HepG2 (cell line): ENCODE results near the gene ZG16. TPM values are rescaled to one million over a fixed set of nuclear protein-coding genes. Genes with fewer than 3 reads are reported as not detected.

Experiments used
- AHR ChIP-seq: IDR thresholded peaks from 2 replicates; pipeline ENCODE4 v1.6.1; 2018; ENCODE audit warnings: missing genetic modification reagents, missing compliant biosample characterization
- BORCS8-MEF2B ChIP-seq: sonication (generic); formaldehyde crosslinking; IDR thresholded peaks from 2 replicates; pipeline ENCODE4 v1.8.0; 2022; ENCODE audit warnings: mild to moderate bottlenecking, missing genetic modification reagents
- CREB1 ChIP-seq, 2 experiments: fragments of 450-650 bp in 1 of 2; IDR thresholded peaks; 2 replicates each; pipeline ENCODE4 v1.6.1; 2016 to 2017; ENCODE audit warnings: control low read depth in 1 of 2, mild to moderate bottlenecking in 1 of 2, missing compliant biosample characterization in 1 of 2, missing genetic modification characterization in 1 of 2
- FLYWCH1 ChIP-seq: sonication (generic); formaldehyde crosslinking; IDR thresholded peaks from 2 replicates; pipeline ENCODE4 v1.8.1; 2023; ENCODE audit warnings: mild to moderate bottlenecking, missing genetic modification reagents
- HOXA7 ChIP-seq: sonication (generic); formaldehyde crosslinking; IDR thresholded peaks from 2 replicates; pipeline ENCODE4 v1.8.1; 2022; ENCODE audit warnings: mild to moderate bottlenecking, missing genetic modification reagents, moderate library complexity
- MATR3 ChIP-seq: sonication (generic); formaldehyde crosslinking; IDR thresholded peaks from 2 replicates; pipeline ENCODE4 v1.4.0; 2020; ENCODE audit warnings: missing genetic modification reagents
- NFATC3 ChIP-seq: sonication (generic); formaldehyde crosslinking; IDR thresholded peaks from 2 replicates; pipeline ENCODE4 v1.5.1; 2020; ENCODE audit warnings: mild to moderate bottlenecking, missing genetic modification reagents
- NONO ChIP-seq, 2 experiments: fragments of 450-650 bp in 1 of 2; sonication (generic) in 1 of 2; formaldehyde crosslinking in 1 of 2; IDR thresholded peaks in 1 of 2; conservative IDR thresholded peaks in 1 of 2; 2 replicates each; pipeline versions ENCODE4 v1.6.1 to v1.8.0; 2017 to 2022; ENCODE audit warnings: mild to moderate bottlenecking in 1 of 2, missing genetic modification reagents in 1 of 2, moderate library complexity in 1 of 2
- PCBP2 ChIP-seq: fragments of 200-400 bp; formaldehyde crosslinking; optimal IDR thresholded peaks from 2 replicates; pipeline ENCODE3; 2018; ENCODE audit warnings: low read length, low read depth; ENCODE audit not compliant: poor library complexity, severe bottlenecking
- REL ChIP-seq: sonication (generic); formaldehyde crosslinking; conservative IDR thresholded peaks from 2 replicates; pipeline ENCODE4 v1.8.0; 2022; ENCODE audit warnings: mild to moderate bottlenecking, missing genetic modification reagents, moderate library complexity
- RFXAP ChIP-seq: sonication (generic); formaldehyde crosslinking; IDR thresholded peaks from 2 replicates; pipeline ENCODE4 v1.4.0; 2020; ENCODE audit warnings: missing genetic modification reagents, borderline replicate concordance
- SNAPC2 ChIP-seq: sonication (generic); formaldehyde crosslinking; IDR thresholded peaks from 2 replicates; pipeline ENCODE4 v1.8.1; 2022; ENCODE audit warnings: mild to moderate bottlenecking, missing genetic modification reagents
- TBL1XR1 ChIP-seq: fragments of 150-350 bp; IDR thresholded peaks from 2 replicates; pipeline ENCODE4 v1.6.1; 2014; ENCODE audit warnings: borderline replicate concordance, low read length; ENCODE audit not compliant: partially characterized antibody
- ZNF337 ChIP-seq: sonication (generic); formaldehyde crosslinking; IDR thresholded peaks from 2 replicates; pipeline ENCODE4 v1.5.1; 2020; ENCODE audit warnings: missing genetic modification reagents, low read depth, mild to moderate bottlenecking, borderline replicate concordance
- ZNF562 ChIP-seq: sonication (generic); formaldehyde crosslinking; IDR thresholded peaks from 2 replicates; pipeline ENCODE4 v1.8.0; 2022; ENCODE audit warnings: missing genetic modification reagents, borderline replicate concordance
- ZNF768 ChIP-seq: sonication (generic); formaldehyde crosslinking; IDR thresholded peaks from 2 replicates; pipeline ENCODE4 v1.4.0; 2020; ENCODE audit warnings: missing genetic modification reagents
- ZSCAN9 ChIP-seq: IDR thresholded peaks from 2 replicates; pipeline ENCODE4 v1.6.1; 2016; ENCODE audit warnings: borderline replicate concordance
- polyA plus RNA-seq, 8 experiments: library from polyadenylated mRNA; depleted of rRNA in 3 of 8; stranded (reverse) in 7 of 8; unstranded in 1 of 8; fragments of >200 nt; fragmentation: Illumina TruSeq in 4 of 8; extraction: Trizol in 4 of 8; gene quantifications; 2 replicates each; pipeline versions ENCODE4 v1.2.1 to v1.2.3, GENCODE V29; 2011 to 2016; ENCODE audit warnings: low read depth in 4 of 8, missing spikeins in 1 of 8, mixed read lengths in 1 of 8; ENCODE audit not compliant: insufficient read depth in 1 of 8
- total RNA-seq, 5 experiments: library from RNA; depleted of rRNA; stranded (reverse); fragments of >200 nt; fragmentation: Illumina TruSeq; extraction: Trizol; gene quantifications; 2 replicates each; pipeline ENCODE4 v1.2.3, GENCODE V29; 2016; ENCODE audit warnings: low read depth in 1 of 5
- TF ChIP-seq, protein P1 (sequence below): sonication (generic); formaldehyde crosslinking; IDR thresholded peaks from 2 replicates; pipeline ENCODE4 v1.4.0; 2020; ENCODE audit warnings: missing genetic modification reagents, mild to moderate bottlenecking, borderline replicate concordance
- TF ChIP-seq, protein P2 (sequence below): sonication (generic); formaldehyde crosslinking; IDR thresholded peaks from 2 replicates; pipeline ENCODE4 v1.8.0; 2022; ENCODE audit warnings: missing genetic modification reagents, mild to moderate bottlenecking, moderate library complexity, borderline replicate concordance
- TF ChIP-seq, protein P3 (sequence below): sonication (generic); formaldehyde crosslinking; IDR thresholded peaks from 2 replicates; pipeline ENCODE4 v1.4.0; 2020; ENCODE audit warnings: mild to moderate bottlenecking, missing genetic modification reagents
- TF ChIP-seq, protein P4 (sequence below): IDR thresholded peaks from 2 replicates; pipeline ENCODE4 v1.6.1; 2016; ENCODE audit warnings: missing biosample characterization, missing genetic modification reagents, low read depth

Gene ZG16
- total and polyA plus RNA-seq, 2 of the 13 experiments (the other 11 are each of a cell fraction or from before 2014, with no cell fraction given): 0.04 to 0.07 TPM

DNA sequence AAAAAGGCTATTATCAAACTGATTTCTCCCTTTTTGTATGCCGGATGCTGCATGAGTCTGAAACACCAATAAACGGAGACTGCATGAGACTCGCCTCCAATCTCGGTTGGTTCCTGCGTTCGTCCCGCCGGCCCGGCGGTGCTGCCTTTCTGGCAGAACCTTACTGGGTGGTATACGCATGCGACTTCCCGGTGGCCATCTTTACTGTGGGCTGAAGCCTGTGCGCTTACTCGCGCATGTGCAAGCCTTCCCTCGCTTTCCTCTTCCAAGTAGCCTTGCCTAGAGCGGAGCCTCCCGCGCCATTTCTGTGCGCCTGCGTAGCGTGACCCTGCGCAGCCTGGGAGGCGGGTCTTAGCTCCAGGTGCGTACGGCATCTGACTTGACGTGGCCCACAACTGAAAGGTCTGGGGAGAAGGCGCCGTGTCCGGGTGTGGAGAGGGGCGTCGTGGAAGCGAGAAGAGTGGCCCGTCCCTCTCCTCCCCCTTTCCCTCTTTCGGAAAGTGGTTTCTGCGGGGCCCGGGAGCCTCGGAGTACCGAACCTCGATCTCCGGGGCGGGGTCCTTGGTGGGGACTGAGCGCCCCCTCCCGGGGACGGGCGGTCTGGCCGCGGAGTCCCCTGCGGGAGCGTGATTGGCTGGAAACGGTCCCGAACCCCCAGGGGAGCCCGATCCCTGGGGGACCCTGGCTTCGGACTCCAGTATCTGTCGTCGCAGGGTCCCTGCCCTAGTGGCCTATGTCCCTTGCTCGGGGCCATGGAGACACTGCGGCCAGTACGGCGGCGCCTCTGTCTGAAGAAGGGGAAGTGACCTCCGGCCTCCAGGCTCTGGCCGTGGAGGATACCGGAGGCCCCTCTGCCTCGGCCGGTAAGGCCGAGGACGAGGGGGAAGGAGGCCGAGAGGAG lies 38.0 kb downstream of the ZG16 start, which contains the start of gene PAGR1 (continued):
- TF ChIP-seq, protein P1, sequence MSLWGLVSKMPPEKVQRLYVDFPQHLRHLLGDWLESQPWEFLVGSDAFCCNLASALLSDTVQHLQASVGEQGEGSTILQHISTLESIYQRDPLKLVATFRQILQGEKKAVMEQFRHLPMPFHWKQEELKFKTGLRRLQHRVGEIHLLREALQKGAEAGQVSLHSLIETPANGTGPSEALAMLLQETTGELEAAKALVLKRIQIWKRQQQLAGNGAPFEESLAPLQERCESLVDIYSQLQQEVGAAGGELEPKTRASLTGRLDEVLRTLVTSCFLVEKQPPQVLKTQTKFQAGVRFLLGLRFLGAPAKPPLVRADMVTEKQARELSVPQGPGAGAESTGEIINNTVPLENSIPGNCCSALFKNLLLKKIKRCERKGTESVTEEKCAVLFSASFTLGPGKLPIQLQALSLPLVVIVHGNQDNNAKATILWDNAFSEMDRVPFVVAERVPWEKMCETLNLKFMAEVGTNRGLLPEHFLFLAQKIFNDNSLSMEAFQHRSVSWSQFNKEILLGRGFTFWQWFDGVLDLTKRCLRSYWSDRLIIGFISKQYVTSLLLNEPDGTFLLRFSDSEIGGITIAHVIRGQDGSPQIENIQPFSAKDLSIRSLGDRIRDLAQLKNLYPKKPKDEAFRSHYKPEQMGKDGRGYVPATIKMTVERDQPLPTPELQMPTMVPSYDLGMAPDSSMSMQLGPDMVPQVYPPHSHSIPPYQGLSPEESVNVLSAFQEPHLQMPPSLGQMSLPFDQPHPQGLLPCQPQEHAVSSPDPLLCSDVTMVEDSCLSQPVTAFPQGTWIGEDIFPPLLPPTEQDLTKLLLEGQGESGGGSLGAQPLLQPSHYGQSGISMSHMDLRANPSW (CRISPR knock-in tag): peak; percentile 67; the same call in 1 of the 2 replicates
- TF ChIP-seq MATR3 (CRISPR knock-in tag): no peak
- no peak for TF ChIP-seq ZNF562 (CRISPR knock-in tag)
- TF ChIP-seq FLYWCH1 (CRISPR knock-in tag): peak; percentile 88; the same call in 1 of the 2 replicates
- peak; percentile 90 for TF ChIP-seq BORCS8-MEF2B (CRISPR knock-in tag)
- TF ChIP-seq NONO (IDR thresholded peaks at IDR 0.05): no peak
- TF ChIP-seq NONO (CRISPR knock-in tag; conservative IDR thresholded peaks at IDR 0.05): peak; percentile 97
- TF ChIP-seq SNAPC2 (CRISPR knock-in tag): no peak; the same call in 1 of the 2 replicates
- TF ChIP-seq, protein P2, sequence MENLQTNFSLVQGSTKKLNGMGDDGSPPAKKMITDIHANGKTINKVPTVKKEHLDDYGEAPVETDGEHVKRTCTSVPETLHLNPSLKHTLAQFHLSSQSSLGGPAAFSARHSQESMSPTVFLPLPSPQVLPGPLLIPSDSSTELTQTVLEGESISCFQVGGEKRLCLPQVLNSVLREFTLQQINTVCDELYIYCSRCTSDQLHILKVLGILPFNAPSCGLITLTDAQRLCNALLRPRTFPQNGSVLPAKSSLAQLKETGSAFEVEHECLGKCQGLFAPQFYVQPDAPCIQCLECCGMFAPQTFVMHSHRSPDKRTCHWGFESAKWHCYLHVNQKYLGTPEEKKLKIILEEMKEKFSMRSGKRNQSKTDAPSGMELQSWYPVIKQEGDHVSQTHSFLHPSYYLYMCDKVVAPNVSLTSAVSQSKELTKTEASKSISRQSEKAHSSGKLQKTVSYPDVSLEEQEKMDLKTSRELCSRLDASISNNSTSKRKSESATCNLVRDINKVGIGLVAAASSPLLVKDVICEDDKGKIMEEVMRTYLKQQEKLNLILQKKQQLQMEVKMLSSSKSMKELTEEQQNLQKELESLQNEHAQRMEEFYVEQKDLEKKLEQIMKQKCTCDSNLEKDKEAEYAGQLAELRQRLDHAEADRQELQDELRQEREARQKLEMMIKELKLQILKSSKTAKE (CRISPR knock-in tag): no peak; the same call in 1 of the 2 replicates
- TF ChIP-seq NFATC3 (CRISPR knock-in tag): peak; percentile 87; the same call in 1 of the 2 replicates
- no peak; the same call in 1 of the 2 replicates for TF ChIP-seq ZNF768 (CRISPR knock-in tag)
- peak; percentile 85 for TF ChIP-seq CREB1 (IDR thresholded peaks at IDR 0.05)
- no peak; the same call in none of the 2 replicates for TF ChIP-seq CREB1 (CRISPR knock-in tag; IDR thresholded peaks at IDR 0.05)
- TF ChIP-seq ZSCAN9 (CRISPR knock-in tag): peak; percentile 94
- TF ChIP-seq TBL1XR1: peak; percentile 46
- no peak; the same call in none of the 2 replicates for TF ChIP-seq AHR (CRISPR knock-in tag)
- TF ChIP-seq REL: 0 out of 2 replicates have a peak, but pooled peaks have one; percentile 22
- peak; percentile 89; the same call in 1 of the 2 replicates for TF ChIP-seq ZNF337
- no peak for TF ChIP-seq PCBP2
- TF ChIP-seq, protein P3, sequence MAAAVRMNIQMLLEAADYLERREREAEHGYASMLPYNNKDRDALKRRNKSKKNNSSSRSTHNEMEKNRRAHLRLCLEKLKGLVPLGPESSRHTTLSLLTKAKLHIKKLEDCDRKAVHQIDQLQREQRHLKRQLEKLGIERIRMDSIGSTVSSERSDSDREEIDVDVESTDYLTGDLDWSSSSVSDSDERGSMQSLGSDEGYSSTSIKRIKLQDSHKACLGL (CRISPR knock-in tag): peak; percentile 88
- TF ChIP-seq HOXA7 (CRISPR knock-in tag): no peak
- TF ChIP-seq RFXAP (CRISPR knock-in tag): peak; percentile 67; the same call in 1 of the 2 replicates
- TF ChIP-seq, protein P4, sequence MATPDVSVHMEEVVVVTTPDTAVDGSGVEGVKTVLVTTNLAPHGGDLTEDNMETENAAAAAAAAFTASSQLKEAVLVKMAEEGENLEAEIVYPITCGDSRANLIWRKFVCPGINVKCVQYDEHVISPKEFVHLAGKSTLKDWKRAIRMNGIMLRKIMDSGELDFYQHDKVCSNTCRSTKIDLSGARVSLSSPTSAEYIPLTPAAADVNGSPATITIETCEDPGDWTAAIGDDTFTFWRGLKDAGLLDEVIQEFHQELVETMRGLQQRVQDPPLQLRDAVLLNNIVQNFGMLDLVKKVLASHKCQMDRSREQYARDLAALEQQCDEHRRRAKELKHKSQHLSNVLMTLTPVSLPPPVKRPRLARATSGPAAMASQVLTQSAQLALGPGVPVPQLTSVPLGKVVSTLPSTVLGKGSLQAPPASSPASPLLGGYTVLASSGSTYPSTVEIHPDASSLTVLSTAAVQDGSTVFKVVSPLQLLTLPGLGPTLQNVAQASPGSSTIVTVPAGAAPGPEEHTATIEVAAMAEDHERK (CRISPR knock-in tag): peak; percentile 95
